ENCODE results near the gene JAG1.
"Not testable (repeated sequence)": the region's sequence is repeated elsewhere in the genome, so short reads cannot be mapped to it uniquely, and the experiment has no call there.

JAG1 gene

DNA sequence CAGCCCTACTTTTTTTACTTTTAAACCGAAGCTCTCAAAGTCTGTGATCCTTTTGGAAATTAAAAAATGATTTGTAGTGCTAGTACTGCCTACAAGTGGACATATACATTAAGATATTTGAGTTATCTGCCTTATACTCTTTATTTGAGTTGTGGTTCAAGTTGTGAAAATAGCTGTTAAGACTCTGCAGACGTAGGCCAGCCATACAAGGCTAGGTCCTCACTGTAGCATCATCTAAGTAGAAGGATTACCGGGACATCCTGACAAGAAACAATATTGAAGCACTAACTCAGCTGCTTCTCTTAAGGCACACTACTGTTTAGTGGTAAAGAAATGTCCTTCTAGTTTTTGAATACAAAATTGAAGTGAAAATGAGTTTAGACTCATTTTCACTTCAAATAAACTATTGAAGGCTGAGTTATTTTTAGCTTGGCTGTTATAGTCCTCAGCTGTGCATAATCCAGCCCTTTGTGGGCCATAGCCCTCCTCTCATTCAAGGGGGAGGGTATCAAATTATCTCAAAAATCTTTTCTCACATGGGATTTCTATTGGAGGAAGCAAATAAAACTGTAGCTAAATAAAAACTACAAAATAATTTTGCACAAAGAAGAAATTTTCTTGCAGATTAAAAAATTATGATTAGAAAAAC is 68.1 kb downstream of the JAG1 start:
- no peak for DNase-seq

DNA sequence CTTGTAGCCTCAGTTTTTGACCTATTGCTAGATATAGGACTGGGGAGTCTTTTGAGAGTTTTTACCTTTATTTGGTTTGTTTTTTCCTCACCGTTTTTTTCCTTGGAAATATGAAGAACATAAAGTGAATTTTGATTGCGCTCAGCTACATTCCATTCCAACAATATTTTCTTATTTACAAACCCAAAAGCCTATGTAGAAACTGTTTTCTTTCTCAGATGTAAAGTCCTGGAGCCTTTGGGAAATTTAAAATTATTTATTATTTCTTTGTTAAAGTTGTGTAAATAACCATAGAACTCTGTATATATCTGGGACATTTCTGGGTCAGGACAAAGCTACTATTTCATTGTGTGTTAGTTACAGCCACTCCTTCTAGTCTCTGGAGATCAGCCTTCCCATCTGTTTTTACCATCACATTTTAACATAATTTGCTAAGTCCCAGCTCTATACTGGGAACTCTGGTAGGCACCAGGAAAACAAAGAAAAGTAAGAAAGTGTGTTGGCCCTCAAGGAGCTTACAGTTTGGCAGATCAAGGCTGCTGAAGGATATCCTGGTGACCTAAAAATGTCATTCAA is 68.8 kb downstream of the JAG1 start:
- DNase-seq = no peak

DNA sequence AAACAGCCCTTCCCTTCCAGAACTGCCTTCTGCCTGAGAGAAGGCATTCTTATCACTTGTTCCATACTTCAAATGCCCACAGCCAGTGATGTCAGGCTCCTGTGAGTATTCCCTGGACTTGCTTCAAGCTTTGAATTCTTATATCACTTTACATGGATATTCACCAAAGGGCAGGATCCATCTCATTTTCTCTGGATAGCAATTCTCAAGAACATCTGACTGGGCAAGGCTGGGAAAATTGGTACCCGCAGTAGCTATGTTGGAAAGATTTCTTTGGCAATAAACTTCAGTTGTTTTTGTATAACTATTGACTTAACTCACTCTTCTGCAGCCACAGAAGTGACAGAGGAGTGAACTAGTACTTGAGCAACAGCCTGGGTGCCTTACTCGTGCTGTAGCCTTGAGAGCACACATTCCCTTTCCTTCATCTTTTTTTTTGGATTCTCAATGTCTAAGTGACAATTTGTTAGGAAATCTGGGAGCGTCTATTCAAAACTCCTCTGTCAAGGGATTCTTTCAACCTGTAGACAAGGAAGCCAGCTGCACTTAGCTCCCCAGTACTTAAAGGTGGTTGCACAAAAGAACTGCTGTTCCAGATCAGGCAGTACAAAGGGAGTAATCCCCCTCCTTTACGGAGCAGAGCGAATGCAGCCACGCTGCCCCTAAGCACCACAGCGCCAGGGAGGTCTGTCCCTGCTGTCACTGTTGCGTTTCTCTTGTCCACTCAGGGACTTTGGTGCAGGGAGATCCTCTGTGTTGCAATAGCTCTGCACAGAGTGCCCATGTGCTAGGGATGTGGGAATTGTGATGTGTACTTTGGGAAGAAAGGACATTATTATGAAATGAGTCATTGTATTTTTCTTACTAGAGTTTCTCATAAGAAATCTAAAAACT is 69.6 kb downstream of the JAG1 start:
- DNase-seq = no peak

DNA sequence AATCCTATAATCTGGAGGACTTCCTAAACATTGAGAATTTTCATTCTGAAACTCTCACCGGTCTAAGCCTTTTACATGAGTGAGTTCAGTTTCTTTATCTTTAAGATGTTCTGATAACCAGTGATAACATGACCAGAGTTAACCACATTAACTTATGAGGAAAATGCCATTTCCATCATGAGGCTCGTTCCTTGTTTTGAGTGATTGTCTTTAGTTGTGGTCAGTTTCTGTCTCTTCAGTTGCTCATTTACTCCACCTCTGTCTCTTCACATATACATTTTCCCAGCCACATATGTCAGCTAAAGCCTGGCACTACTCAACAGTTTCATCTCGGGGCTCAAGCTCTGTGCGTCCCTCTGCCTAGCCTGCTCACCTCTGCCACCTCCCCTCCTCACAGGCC is 70.4 kb downstream of the JAG1 start:
- no peak for DNase-seq

DNA sequence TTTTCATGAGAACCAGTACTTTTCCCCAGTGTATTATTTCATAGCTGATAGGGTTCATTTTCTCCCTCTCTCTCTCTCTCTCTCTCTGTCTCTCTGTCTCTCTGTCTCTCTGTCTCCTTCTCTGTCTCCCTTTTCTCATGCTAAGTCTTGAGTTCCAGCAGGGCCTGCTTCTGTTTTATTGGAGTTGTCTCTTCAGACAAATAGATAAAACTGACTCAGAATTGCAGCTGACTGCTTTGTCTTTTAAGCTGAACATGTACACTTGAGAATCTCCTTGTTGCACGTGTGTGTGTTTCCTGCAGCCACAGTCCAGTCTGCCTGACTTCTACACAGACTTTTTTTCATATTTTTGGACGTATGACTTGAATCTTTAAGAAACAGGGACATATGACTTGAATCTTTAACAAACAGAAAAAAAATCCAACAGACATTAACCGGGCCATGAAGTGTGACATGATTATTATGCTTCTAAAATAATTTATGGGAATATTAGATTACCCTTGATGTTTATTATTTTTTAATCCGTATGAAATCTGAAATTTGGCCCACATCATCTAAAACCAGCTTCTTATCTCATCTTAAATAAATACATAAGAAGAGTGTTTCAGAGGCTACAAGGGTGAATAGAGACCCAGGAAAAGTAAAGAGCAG is 71.5 kb downstream of the JAG1 start:
- DNase-seq = no peak

DNA sequence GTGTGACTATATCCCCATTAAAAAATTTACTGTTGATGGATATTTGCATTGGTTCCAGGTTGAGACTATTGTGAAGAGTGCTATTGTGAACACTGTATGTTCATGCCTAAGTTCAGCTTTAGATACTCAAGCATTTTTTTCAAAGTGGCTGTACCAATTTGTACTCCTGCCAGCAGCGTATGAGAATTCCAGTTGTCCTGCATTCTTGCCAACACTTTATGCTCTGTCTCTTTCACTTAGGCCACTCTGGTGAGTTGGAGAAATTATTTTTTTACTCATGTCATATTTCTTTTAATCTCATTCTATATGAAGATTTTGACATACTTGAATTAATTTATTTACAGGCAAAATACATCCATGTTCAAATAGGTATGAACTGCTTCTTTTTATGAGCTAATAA is 76.2 kb downstream of the JAG1 start:
- DNase-seq = no peak

DNA sequence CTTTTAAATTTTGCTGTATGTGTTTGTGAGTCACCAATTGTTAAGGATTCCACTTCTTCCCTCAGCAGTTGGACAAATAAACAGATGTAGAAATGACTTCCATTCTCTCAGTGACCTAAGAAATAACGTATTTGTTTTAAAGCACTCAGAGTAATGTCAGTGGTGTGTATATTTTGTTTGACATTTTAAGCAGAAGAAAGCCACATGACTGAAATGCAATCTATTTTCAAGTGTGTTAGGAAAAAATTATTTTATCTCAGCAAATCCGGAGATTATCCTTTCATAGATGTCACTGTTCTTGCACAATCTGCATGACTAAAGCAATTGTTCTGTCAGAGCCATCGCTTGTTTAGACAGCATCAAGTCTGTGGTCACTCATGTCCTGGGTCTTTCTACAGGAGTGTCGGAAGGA is 77.1 kb downstream of the JAG1 start:
- no peak for DNase-seq

DNA sequence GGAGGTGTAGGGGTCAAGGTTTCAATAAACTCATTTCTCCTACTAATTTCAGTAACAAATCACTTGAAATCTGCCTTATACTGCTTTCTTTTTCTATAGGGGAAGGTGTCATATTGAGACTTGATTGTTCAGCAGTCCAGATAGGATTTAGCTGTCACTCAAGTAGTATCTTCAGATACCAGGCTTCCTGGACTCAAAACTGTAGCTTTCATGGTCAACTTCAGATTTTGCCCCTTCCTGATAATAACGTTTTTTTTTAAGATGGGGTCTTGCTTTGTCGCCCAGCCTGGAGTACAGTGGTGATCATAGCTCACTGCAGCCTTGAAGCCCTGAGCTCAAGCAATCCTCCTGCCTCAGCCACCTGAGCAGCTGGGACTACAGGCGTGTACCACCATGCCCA is 77.8 kb downstream of the JAG1 start:
- DNase-seq = no peak

DNA sequence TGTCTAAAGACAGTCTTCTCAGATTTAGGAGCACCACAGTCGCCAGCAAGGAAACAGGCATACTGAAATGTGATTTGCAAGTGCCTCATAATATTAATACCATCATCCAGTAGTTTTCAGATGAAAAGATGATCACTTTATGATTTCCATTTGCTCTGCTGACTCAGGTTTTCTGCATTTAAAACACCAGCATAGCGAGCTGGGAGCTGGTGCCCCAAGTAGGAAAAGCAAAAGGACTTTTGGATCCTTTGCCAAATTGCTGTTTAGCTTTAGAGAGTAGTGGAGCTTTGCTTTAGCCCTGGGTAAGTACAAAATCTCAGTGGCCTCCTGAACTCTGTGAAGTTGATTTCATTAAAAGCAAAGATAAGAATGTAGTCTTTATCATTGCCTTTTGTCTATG is 78.5 kb downstream of the JAG1 start:
- DNase-seq = no peak

DNA sequence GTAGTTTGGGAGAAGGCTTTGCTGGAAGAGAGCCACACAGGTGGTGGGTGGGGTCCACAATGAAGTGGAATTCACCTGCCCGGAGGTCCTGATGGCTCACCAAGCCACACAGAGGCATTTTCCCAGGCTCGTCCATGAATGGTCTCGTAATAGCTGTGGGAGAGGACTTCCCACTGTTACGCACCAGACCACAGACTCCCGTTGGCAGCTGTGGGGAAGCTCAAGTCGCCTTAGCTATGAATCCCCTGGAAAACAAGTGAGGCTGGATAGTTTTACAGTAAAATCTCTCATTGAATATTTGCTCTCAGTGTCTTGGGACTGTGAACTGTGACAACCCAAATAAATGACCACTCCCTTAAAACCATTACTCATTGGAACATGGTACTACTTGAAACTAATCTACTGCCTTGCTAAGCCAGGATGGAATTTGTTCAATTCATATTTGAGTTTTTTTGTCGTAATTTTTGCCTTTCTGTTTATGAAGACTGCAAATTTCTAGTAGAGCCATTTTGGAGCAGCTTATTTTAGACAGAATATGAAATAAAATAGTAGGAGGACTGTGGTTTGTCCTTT is 79.4 kb downstream of the JAG1 start:
- no peak for DNase-seq

DNA sequence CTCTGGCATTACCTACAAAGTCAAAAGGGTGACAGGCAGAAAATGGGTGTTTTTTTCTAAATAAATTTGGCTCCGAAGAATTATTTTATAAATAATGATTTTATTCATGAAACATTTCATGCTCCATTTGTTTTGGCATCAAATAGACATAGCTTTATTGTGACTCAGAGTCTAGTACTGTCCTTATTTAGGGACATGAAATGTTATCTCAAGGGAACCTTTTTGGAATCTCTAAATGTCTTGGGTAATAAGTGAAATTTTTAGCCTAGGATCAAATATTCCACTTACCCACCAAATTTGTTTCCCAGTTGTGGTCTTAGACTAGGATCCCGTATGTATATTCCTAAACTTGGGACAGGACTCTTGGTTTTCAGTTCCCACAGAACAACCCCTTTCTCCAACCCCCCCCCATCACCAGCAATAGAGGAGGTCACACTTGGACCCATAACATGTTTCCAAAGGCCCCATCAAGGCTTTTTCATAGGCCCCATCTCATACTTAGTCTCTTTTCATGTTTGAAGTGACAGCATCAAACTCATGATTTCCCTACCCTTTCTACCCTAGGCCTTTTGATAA is 81.8 kb downstream of the JAG1 start:
- DNase-seq = no peak

DNA sequence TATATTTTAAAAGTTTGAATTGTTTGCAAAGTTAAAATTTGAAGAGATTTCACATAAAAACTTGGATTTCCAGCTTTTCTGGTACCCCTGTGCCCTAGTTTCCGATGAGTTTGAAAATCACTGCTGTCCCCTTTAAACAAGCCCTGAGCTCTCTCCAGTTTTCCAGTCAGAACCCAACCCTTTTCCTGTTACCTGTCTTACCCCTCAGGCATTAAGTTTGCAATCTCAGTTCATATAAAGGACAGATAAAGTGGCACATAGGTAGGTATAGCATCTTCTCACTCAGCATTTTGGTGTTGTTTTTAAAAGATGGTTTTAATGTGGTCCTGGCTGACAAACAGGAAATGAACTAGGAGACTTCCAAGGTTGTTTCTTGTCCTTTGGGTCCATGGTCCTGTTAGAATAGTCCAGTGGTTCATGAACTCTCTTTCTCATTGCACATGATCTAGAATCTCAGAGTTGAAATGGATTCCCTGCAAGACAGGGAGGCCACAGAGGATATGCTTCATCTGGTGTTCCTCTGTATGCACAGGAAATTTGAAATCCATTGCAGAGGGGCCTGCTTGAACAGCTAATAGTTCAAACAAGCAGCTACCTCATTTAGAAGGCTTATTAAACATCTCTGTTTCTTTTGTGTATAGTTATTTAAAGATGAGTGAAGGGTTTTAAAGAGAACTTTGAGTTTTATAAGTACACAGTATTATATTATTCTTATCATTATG is 82.7 kb downstream of the JAG1 start:
- no peak for DNase-seq

DNA sequence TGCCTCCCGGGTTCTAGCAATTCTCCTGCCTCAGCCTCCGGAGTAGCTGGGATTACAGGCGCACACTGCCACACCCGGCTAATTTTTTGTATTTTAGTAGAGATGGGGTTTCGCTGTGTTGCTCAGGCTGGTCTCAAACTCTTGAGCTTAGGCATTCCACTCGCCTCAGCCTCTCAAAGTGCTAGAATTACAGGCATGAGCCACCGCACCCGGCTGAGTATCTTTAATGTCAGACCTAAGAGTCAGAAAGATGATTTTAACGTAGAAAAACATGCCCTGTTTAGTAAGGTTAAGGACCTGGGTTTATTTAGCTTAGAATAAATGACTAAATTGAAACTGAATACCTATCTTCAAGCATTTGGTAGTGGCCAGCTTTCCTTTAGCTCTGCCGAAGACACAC is 83.4 kb downstream of the JAG1 start:
- not testable (repeated sequence) for DNase-seq

Data from CD4-positive, alpha-beta T cell treated with Interleukin-4 for 4 hours (primary cell).